Measurements from ENCODE around the gene PLEKHA1.

Gene PLEKHA1

DNA sequence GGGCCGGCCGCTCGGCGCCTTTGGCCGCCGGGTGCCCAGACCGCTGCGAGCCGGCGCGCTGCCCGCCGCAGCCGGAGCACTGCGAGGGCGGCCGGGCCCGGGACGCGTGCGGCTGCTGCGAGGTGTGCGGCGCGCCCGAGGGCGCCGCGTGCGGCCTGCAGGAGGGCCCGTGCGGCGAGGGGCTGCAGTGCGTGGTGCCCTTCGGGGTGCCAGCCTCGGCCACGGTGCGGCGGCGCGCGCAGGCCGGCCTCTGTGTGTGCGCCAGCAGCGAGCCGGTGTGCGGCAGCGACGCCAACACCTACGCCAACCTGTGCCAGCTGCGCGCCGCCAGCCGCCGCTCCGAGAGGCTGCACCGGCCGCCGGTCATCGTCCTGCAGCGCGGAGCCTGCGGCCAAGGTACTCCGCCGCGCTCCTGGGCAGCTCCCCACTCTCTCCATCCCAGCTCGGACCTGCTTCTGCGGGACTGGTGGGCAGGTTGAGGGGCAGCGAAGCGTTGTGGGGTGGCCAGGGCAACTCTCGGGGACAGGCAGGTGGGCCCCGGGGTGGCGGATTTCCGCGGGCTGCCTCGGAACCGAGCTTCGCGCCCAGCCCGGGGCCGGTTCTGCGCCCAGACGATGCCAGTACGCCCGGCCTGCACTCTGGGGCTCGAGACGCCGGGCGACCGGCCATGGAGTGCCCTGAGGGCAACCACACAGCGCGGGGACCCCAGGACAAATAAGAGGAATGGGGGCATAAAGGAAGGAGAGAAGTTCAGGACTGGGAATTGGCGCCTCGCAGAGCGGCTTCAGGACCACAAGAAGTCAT lies 87.4 kb downstream of the PLEKHA1 start:
- DNase-seq (ENCODE audit: low spot score), result peak; percentile 51

DNA sequence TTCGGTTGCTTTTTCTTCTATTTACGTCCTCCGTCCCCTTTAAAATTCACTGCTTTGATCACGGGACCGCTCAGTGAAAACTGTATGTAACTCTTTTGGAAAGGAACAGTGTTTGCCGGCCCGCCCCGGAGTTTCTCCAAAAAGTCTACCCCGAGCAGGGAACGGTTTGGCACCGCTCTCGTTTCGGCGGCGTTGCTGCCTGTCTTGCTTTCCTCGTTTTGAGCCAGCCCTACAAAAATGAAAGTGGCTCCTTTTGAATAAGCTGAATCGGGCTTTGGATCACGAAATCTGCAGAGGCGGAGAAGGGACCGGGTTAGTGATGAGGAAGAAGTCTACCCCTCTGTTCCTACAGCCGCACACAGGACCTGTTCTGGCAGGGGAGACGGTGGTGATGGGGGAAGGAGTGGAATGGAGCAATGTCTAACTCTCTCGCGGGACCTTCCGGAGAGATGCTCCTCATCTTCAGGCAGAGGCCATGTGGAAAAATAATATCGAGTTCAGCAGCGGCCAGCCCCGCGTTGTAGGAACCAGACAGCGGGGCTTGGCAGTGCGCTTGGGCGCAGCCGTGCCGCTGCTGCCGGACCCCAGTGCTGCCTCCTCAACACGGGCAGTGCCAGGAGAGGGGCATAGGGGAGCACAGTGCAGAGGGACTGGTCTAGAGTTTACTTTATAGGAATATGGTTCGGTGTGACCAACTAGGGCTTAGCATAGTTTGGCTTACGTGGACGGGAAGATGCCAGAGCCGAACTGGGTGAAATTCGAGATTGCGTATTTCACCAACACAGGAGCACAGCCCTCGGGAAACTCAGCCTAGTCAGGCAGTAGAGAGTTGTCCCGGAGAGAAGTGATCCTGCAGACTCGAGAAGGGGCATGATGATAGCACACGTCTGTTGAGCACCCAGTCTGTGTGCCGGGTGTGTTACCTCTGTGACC lies 88.3 kb downstream of the PLEKHA1 start:
- DNase-seq (ENCODE audit: low spot score), result no peak

- no peak for DNase-seq (ENCODE audit: low spot score)
These were observed 89.2 kb downstream of the PLEKHA1 start for GRCh38 chr10:122463466-122464249.

DNA sequence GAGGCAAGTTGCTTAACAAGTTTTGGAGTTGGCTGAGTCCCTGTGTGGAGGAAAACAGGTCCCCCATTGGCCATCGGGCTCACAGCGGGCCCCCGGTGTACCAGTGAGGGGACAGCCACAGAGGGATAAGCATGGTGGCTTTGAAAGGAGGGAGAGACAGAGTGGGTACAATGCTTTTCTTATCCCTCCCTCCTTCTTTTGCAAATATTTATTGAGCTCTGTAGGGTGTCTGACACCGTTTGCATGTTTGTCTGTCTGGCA lies 89.7 kb downstream of the PLEKHA1 start:
- no peak for DNase-seq (ENCODE audit: low spot score)

GRCh38 chr10:122464586-122464985 lies 90.1 kb downstream of the PLEKHA1 start:
- no peak for DNase-seq (ENCODE audit: low spot score)

- DNase-seq (ENCODE audit: low spot score), result no peak
These were observed 91.0 kb downstream of the PLEKHA1 start for GRCh38 chr10:122465401-122466040.

DNA sequence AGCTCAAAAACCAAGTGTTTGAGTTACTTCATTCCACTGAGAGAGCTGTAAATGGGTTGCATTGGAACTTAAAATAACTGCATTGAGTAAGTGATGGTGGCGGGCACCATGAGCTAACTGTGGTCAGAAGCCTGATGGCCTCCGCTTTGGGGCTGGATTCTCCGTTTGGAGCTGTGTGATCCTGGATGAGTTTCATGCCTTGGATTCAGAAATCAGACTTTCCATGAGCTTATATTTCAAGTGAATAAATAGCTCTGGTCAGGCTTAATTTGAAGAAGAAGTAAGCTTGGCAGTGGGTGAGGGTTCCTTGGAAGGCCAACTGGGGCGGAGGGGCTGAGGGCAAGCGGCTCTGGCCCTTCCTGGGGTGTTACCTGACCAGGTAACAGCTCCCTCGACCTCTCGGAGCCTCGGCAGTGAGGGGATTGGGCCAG lies 92.5 kb downstream of the PLEKHA1 start:
- no peak for DNase-seq (ENCODE audit: low spot score)

- no peak for DNase-seq (ENCODE audit: low spot score)
These were observed 93.2 kb downstream of the PLEKHA1 start for GRCh38 chr10:122467701-122468100.

GRCh38 chr10:122468307-122468925 lies 93.9 kb downstream of the PLEKHA1 start:
- no peak for DNase-seq (ENCODE audit: low spot score)

- DNase-seq (ENCODE audit: low spot score), result peak; percentile 43
These were observed 94.6 kb downstream of the PLEKHA1 start for GRCh38 chr10:122468926-122469781.

DNA sequence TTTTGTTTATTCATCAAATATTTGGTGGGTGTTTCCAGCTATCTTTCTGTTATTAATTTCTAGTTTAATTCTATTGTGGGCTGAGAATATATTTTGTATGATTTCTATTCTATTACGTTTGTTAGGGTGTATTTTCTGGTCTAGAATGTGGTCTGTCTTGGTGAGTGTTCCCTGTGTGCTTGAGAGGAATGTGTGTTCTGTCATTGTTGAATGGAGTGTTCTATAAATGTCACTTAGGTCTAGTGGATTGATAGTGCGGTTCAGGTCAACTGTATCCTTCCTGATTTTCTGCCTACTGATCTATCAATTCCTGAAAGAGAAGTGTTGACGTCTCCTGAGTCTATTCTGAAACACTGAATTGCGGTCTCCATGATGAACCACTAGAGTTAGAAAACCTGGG lies 95.3 kb downstream of the PLEKHA1 start:
- no peak for DNase-seq (ENCODE audit: low spot score)

- DNase-seq (ENCODE audit: low spot score), result no peak
These were observed 97.1 kb downstream of the PLEKHA1 start for GRCh38 chr10:122471531-122472177.

GRCh38 chr10:122473116-122473515 lies 98.6 kb downstream of the PLEKHA1 start:
- no peak for DNase-seq (ENCODE audit: low spot score)

GRCh38 chr10:122474131-122474818 lies 99.8 kb downstream of the PLEKHA1 start:
- DNase-seq (ENCODE audit: low spot score), result no peak

GRCh38 chr10:122475100-122475499 lies 100.6 kb downstream of the PLEKHA1 start:
- DNase-seq (ENCODE audit: low spot score), result no peak

- DNase-seq (ENCODE audit: low spot score), result no peak
These were observed 101.3 kb downstream of the PLEKHA1 start for GRCh38 chr10:122475591-122476332.

GRCh38 chr10:122476333-122476695 lies 101.8 kb downstream of the PLEKHA1 start:
- DNase-seq (ENCODE audit: low spot score), result peak; percentile 15

GRCh38 chr10:122477436-122477835 lies 102.9 kb downstream of the PLEKHA1 start:
- no peak for DNase-seq (ENCODE audit: low spot score)

DNA sequence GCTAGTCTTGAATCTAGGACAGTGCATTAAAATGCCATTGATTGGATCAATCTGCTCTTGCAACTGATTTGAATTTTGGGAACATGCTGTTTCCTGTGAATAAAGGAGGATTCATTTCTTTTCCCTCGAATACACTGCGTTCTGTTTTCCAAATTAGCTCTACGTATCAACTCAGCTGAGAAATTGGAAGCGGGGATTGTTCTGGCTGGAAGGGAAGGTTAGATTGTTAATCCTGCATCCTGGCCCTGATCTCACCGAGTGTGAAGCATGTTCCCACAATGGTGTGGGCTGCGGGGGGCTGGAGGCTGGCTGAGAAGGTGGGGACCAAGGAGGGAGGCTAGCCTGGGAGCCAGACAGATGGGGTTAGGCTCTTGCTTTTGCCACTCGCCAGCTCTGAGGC lies 104.5 kb downstream of the PLEKHA1 start:
- DNase-seq (ENCODE audit: low spot score), result no peak
